GM23338 (cell line): Measurements from ENCODE around the gene COL26A1. TPM values are rescaled to one million over a fixed set of nuclear protein-coding genes. Genes with fewer than 3 reads are reported as not detected.

Source experiments
- ATAC-seq: fragments of 200-7000 bp; cut with Tn5 transposase; 3 replicates; pipeline ENCODE4 v1.9.1; 2020
- DNase-seq: peaks from one replicate; pipeline ENCODE4 v3.0.0-alpha.2; 2015; ENCODE audit warnings: low spot score
- H2AFZ ChIP-seq: fragments of 200-600 bp; sonication (generic); 2 replicates; pipeline ENCODE4 v1.8.0; 2016; ENCODE audit warnings: antibody characterized with exemption, mild to moderate bottlenecking, moderate library complexity
- H3F3A ChIP-seq: fragments of 200-600 bp; sonication (generic); replicated peaks from 2 replicates; pipeline ENCODE4 v1.8.0; 2017; ENCODE audit warnings: antibody characterized with exemption, mixed run types, low read depth
- H3K27ac ChIP-seq: fragments of 200-600 bp; sonication (generic); 2 replicates; pipeline ENCODE4 v1.6.1; 2016; ENCODE audit warnings: low read depth
- H3K27me3 ChIP-seq: fragments of 200-600 bp; sonication (generic); 2 replicates; pipeline ENCODE4 v1.8.0; 2016; ENCODE audit warnings: mild to moderate bottlenecking, mixed run types, moderate library complexity; ENCODE audit not compliant: insufficient read depth
- H3K36me3 ChIP-seq: fragments of 200-600 bp; sonication (generic); 2 replicates; pipeline ENCODE4 v1.8.0; 2016; ENCODE audit warnings: mild to moderate bottlenecking; ENCODE audit not compliant: insufficient read depth
- H3K4me1 ChIP-seq: fragments of 200-600 bp; sonication (generic); 2 replicates; pipeline ENCODE4 v1.8.0; 2016; ENCODE audit warnings: mild to moderate bottlenecking, moderate library complexity; ENCODE audit not compliant: insufficient read depth
- H3K4me2 ChIP-seq: fragments of 200-600 bp; sonication (generic); 2 replicates; pipeline ENCODE4 v1.7.1; 2017; ENCODE audit warnings: mixed run types
- H3K4me3 ChIP-seq: fragments of 200-600 bp; sonication (generic); 2 replicates; pipeline ENCODE4 v1.6.1; 2016; ENCODE audit warnings: mixed run types
- H3K79me2 ChIP-seq: fragments of 200-600 bp; sonication (generic); replicated peaks from 2 replicates; pipeline ENCODE4 v1.8.0; 2017; ENCODE audit warnings: mild to moderate bottlenecking; ENCODE audit not compliant: insufficient read depth
- H3K9me2 ChIP-seq: fragments of 200-600 bp; sonication (generic); 2 replicates; pipeline ENCODE4 v1.8.0; 2017; ENCODE audit not compliant: insufficient read depth
- H4K20me1 ChIP-seq: fragments of 200-600 bp; sonication (generic); replicated peaks from 2 replicates; pipeline ENCODE4 v1.8.0; 2017; ENCODE audit warnings: mild to moderate bottlenecking; ENCODE audit not compliant: insufficient read depth
- H3K27ac Mint-ChIP-seq: 2 replicates; pipeline ENCODE4 v1.8.0; 2020; ENCODE audit warnings: inconsistent platforms, mild to moderate bottlenecking, moderate library complexity, mixed read lengths
- H3K27me3 Mint-ChIP-seq: 3 replicates; pipeline ENCODE4 v1.8.0; 2022; ENCODE audit warnings: low read depth, mild to moderate bottlenecking, moderate library complexity, mixed read lengths, inconsistent platforms; ENCODE audit not compliant: insufficient read depth, poor library complexity
- H3K36me3 Mint-ChIP-seq: 3 replicates; pipeline ENCODE4 v1.8.0; 2021; ENCODE audit warnings: low read depth, mild to moderate bottlenecking, inconsistent platforms, moderate library complexity, mixed read lengths
- H3K4me1 Mint-ChIP-seq: 3 replicates; pipeline ENCODE4 v1.8.0; 2020; ENCODE audit warnings: mild to moderate bottlenecking, inconsistent platforms, mixed read lengths
- H3K4me3 Mint-ChIP-seq: 3 replicates; pipeline ENCODE4 v1.8.0; 2021; ENCODE audit warnings: moderate library complexity, mild to moderate bottlenecking, inconsistent platforms, mixed read lengths
- H3K9me3 Mint-ChIP-seq: 3 replicates; pipeline ENCODE4 v1.8.0; 2020; ENCODE audit warnings: moderate library complexity, mild to moderate bottlenecking, inconsistent platforms, mixed read lengths
- CREB1 ChIP-seq: fragments of 250-450 bp; sonication (Bioruptor Pico); IDR thresholded peaks from 2 replicates; pipeline ENCODE4 v1.5.0; 2020; ENCODE audit warnings: low read depth, mild to moderate bottlenecking, moderate library complexity
- CTCF ChIP-seq, 2 experiments: fragments of 200-600 bp in 1 of 2; sonication (generic) in 1 of 2; conservative IDR thresholded peaks; 2 replicates each; pipeline versions ENCODE4 v1.5.1 to v1.6.1; 2016 to 2017; ENCODE audit warnings: antibody characterized with exemption in 2 of 2, low read depth in 2 of 2, mild to moderate bottlenecking in 2 of 2, moderate library complexity in 1 of 2
- ETS1 ChIP-seq: IDR thresholded peaks from 2 replicates; pipeline ENCODE4 v1.6.1; 2016; ENCODE audit warnings: antibody characterized with exemption
- EZH2 ChIP-seq: fragments of 200-600 bp; sonication (generic); IDR thresholded peaks from one replicate; pipeline ENCODE4 v1.8.0; 2017; ENCODE audit warnings: antibody characterized with exemption, mild to moderate bottlenecking, low read depth; ENCODE audit not compliant: unreplicated experiment
- EZH2phosphoT487 ChIP-seq: fragments of 200-600 bp; sonication (generic); IDR thresholded peaks from one replicate; pipeline ENCODE4 v1.8.1; 2018; ENCODE audit warnings: antibody characterized with exemption; ENCODE audit not compliant: unreplicated experiment
- JUNB ChIP-seq: IDR thresholded peaks from one replicate; pipeline ENCODE4 v1.6.1; 2016; ENCODE audit warnings: antibody characterized with exemption; ENCODE audit not compliant: unreplicated experiment
- NANOG ChIP-seq: IDR thresholded peaks from 2 replicates; pipeline ENCODE4 v1.6.1; 2016; ENCODE audit warnings: antibody characterized with exemption, borderline replicate concordance
- POLR2AphosphoS5 ChIP-seq: IDR thresholded peaks from 2 replicates; pipeline ENCODE4 v1.6.1; 2016; ENCODE audit warnings: antibody characterized with exemption, low read depth
- REST ChIP-seq: IDR thresholded peaks from one replicate; pipeline ENCODE4 v1.6.1; 2018; ENCODE audit warnings: antibody characterized with exemption; ENCODE audit not compliant: unreplicated experiment
- STAT1 ChIP-seq: IDR thresholded peaks from one replicate; pipeline ENCODE4 v1.6.1; 2016; ENCODE audit warnings: antibody characterized with exemption; ENCODE audit not compliant: unreplicated experiment
- ZNF114 ChIP-seq: fragments of 250-450 bp; sonication (Bioruptor Pico); IDR thresholded peaks from 2 replicates; pipeline ENCODE4 v1.5.0; 2020; ENCODE audit warnings: mild to moderate bottlenecking, moderate library complexity
- ZNF331 ChIP-seq: fragments of 250-450 bp; sonication (Bioruptor Pico); IDR thresholded peaks from 2 replicates; pipeline ENCODE4 v1.5.0; 2020; ENCODE audit warnings: low read depth, mild to moderate bottlenecking, moderate library complexity
- ZNF462 ChIP-seq: fragments of 250-450 bp; sonication (Bioruptor Pico); IDR thresholded peaks from 2 replicates; pipeline ENCODE4 v1.5.0; 2020; ENCODE audit warnings: mild to moderate bottlenecking, moderate library complexity
- polyA plus RNA-seq: library from polyadenylated mRNA; unstranded; fragments of >200 nt; fragmentation: Nextera tagmentation; extraction: Ambion mirVana; gene quantifications from 2 replicates; pipeline ENCODE4 v1.2.1, GENCODE V29; 2016
- total RNA-seq: library from RNA; depleted of rRNA; stranded (reverse); fragments of >200 nt; shearing (Covaris generic); gene quantifications from 2 replicates; pipeline ENCODE4 v1.2.3, GENCODE V29; 2014

The COL26A1 gene
- total and polyA plus RNA-seq, 2 experiments from 2014 or later = 17.8 to 55.0 TPM

- no peak overlapping the region for H3K4me3 ChIP-seq
- H3K4me1 ChIP-seq = peaks cover 2% of the 10 kb centered on the region
- H3K27ac Mint-ChIP-seq = no peak overlapping the region
- peaks cover 8% of the 10 kb centered on the region for H3K27me3 Mint-ChIP-seq
- H3F3A ChIP-seq = 0 out of 2 replicates have a peak, but pooled peaks cover 11% of the 10 kb centered on the region
- no peaks in the 10 kb centered on the region for H3K79me2 ChIP-seq
- H3K36me3 Mint-ChIP-seq = peaks cover 10% of the 10 kb centered on the region
- no peaks in the 10 kb centered on the region for H3K9me2 ChIP-seq
- no peaks in the 10 kb centered on the region for H3K9me3 Mint-ChIP-seq
- TF ChIP-seq ZNF331 (CRISPR knock-in tag) (no peak), EZH2phosphoT487 (no peak), REST (no peak), CTCF (conservative IDR thresholded peaks at IDR 0.05; ENCODE audit: low read depth in 2 of 2) (no peak), NANOG (no peak), EZH2 (no peak), ZNF114 (CRISPR knock-in tag) (no peak), ETS1 (no peak), ZNF462 (no peak), JUNB (no peak), POLR2AphosphoS5 (no peak), CREB1 (no peak), STAT1 (no peak)
- H3K36me3 ChIP-seq = no peaks in the 10 kb centered on the region
- H3K4me2 ChIP-seq = no peak overlapping the region
- no peak overlapping the region for H3K4me3 Mint-ChIP-seq
- peaks cover 16% of the 10 kb centered on the region for H3K4me1 Mint-ChIP-seq
- H3K27me3 ChIP-seq = no peaks in the 10 kb centered on the region
- ATAC-seq (no peak), DNase-seq (no peak)
- no peaks in the 10 kb centered on the region; the same call in 1 of the 2 replicates for H4K20me1 ChIP-seq
- no peak overlapping the region for H2AFZ ChIP-seq
- H3K27ac ChIP-seq = no peak overlapping the region
These were observed 57.2 kb downstream of the COL26A1 start for GRCh38 chr7:101419831-101420230.
